ENCODE measurements around the gene TRIM69.
"Not testable (repeated sequence)": the region's sequence is repeated elsewhere in the genome, so short reads cannot be mapped to it uniquely, and the experiment has no call there.

Gene TRIM69

GRCh38 chr15:44715797-44716334 lies 20.5 kb upstream of the TRIM69 start:
- no peak for DNase-seq (ENCODE audit: low read depth in 4 of 4, low spot score in 1 of 4)

- no peak for DNase-seq (ENCODE audit: low read depth in 4 of 4, low spot score in 1 of 4)
These were observed 19.2 kb upstream of the TRIM69 start for GRCh38 chr15:44716983-44717602.

GRCh38 chr15:44718180-44718926 lies 18.0 kb upstream of the TRIM69 start:
- DNase-seq (ENCODE audit: low read depth in 4 of 4, low spot score in 1 of 4): no peak

GRCh38 chr15:44718927-44719292 lies 17.4 kb upstream of the TRIM69 start:
- DNase-seq (ENCODE audit: low read depth in 4 of 4, low spot score in 1 of 4): no peak

GRCh38 chr15:44719293-44719999 lies 16.9 kb upstream of the TRIM69 start:
- DNase-seq (ENCODE audit: low read depth in 4 of 4, low spot score in 1 of 4): peak in 1 of 4 experiments; percentile 50

GRCh38 chr15:44720000-44720435 lies 16.3 kb upstream of the TRIM69 start:
- DNase-seq (ENCODE audit: low read depth in 4 of 4, low spot score in 1 of 4): not testable (repeated sequence)

- DNase-seq (ENCODE audit: low read depth in 4 of 4, low spot score in 1 of 4): no peak
These were observed 15.7 kb upstream of the TRIM69 start for GRCh38 chr15:44720460-44721176.

GRCh38 chr15:44722011-44722410 lies 14.3 kb upstream of the TRIM69 start:
- no peak for DNase-seq (ENCODE audit: low read depth in 4 of 4, low spot score in 1 of 4)

GRCh38 chr15:44726136-44726535 lies 10.2 kb upstream of the TRIM69 start:
- DNase-seq (ENCODE audit: low read depth in 4 of 4, low spot score in 1 of 4): no peak

- peak in 1 of 4 experiments; percentile 44 for DNase-seq (ENCODE audit: low read depth in 4 of 4, low spot score in 1 of 4)
These were observed 9.5 kb upstream of the TRIM69 start for GRCh38 chr15:44726568-44727484.

- no peak for DNase-seq (ENCODE audit: low read depth in 4 of 4, low spot score in 1 of 4)
These were observed 8.7 kb upstream of the TRIM69 start for GRCh38 chr15:44727485-44728231.

- not testable (repeated sequence) for DNase-seq (ENCODE audit: low read depth in 4 of 4, low spot score in 1 of 4)
These were observed 8.1 kb upstream of the TRIM69 start for GRCh38 chr15:44728232-44728575.

GRCh38 chr15:44728576-44729407 lies 7.5 kb upstream of the TRIM69 start:
- peak; percentile 77 to 92 (median 90) for DNase-seq (ENCODE audit: low read depth in 4 of 4, low spot score in 1 of 4)

GRCh38 chr15:44729408-44730127 lies 6.8 kb upstream of the TRIM69 start:
- no peak for DNase-seq (ENCODE audit: low read depth in 4 of 4, low spot score in 1 of 4)

- no peak for DNase-seq (ENCODE audit: low read depth in 4 of 4, low spot score in 1 of 4)
These were observed 1.4 kb upstream of the TRIM69 start for GRCh38 chr15:44734839-44735481.

GRCh38 chr15:44735482-44736180 lies 697 bp upstream of the TRIM69 start:
- DNase-seq (ENCODE audit: low read depth in 4 of 4, low spot score in 1 of 4): peak in 1 of 4 experiments; percentile 61

Data from stimulated activated CD4-positive, alpha-beta T cell treated with anti-CD3 and anti-CD28 coated beads, Interleukin-1b, Interleukin-23, amount 100 ng/mL, for 24 hours (primary cell).